ENCODE measurements around the gene IER2. TPM values are rescaled to one million over a fixed set of nuclear protein-coding genes. Genes with fewer than 3 reads are reported as not detected.

Gene IER2
- total RNA-seq, 1 donor from 2014 or later, result 13.7 TPM

DNA sequence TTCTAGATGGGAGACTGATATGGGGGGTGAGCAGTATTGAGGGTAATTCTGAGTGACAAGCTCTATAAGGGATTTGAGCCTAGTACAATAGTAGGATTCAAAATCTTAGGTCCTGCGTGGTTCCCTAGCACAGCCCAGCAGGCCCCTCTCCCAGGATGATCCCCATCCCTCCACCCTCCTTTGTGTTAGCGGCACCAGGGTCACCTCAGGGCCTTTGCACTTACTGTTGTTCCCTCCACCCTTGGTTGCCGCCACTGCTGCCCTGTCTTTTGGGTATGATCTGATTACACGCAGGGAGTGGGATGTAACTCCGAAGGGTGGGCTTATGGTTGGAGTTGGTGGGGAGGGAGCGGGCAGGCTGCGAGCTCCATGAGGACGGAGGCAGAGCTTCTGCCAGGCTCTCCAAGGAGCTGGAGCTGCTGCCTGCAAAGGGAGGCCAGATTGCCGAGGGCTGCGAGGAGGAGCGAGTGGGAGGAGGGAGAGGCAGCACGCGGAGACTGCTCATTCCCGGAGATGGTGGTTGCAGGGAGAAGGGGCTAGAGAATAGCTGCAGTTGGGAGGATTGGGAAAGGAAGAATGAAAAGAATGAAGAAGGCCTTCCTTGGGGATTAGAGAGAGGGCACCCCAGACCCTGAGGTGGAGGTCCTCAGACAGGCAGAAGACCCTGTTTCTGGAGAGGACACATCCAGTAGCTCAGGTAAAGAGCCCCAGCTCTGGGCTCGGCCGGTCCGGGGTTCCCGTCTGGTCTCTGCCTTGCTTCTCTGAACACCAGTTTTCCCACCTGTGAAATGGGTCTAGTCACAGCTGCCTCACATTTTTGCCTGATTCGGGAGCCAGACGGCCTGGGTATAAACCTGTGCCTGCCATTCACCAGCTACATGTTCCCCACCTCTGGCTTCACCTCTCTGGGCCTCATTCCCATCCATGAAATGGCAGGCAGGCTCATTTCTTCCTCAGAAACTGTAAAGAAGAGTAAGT, 26.9 kb upstream of the IER2 start:
- no peak overlapping the region for H2AFZ ChIP-seq (replicated peaks)
- peaks cover 15% of the 10 kb centered on the region for H3K4me1 ChIP-seq
- H3K4me2 ChIP-seq, result no peak overlapping the region
- H3K9me3 ChIP-seq (ENCODE audit: low read depth), result no peaks in the 10 kb centered on the region
- H4K20me1 ChIP-seq (ENCODE audit: low read depth), result peaks cover 99% of the 10 kb centered on the region
- peaks cover 9% of the 10 kb centered on the region for H3K27me3 Mint-ChIP-seq (ENCODE audit: insufficient read depth, low read depth)
- H3K27ac ChIP-seq, result no peak overlapping the region
- H3K9ac ChIP-seq, result no peak overlapping the region
- TF ChIP-seq EZH2 (IDR thresholded peaks at IDR 0.05), result no peak
- TF ChIP-seq EZH2phosphoT487 (IDR thresholded peaks at IDR 0.05), result no peak
- TF ChIP-seq, protein P1, sequence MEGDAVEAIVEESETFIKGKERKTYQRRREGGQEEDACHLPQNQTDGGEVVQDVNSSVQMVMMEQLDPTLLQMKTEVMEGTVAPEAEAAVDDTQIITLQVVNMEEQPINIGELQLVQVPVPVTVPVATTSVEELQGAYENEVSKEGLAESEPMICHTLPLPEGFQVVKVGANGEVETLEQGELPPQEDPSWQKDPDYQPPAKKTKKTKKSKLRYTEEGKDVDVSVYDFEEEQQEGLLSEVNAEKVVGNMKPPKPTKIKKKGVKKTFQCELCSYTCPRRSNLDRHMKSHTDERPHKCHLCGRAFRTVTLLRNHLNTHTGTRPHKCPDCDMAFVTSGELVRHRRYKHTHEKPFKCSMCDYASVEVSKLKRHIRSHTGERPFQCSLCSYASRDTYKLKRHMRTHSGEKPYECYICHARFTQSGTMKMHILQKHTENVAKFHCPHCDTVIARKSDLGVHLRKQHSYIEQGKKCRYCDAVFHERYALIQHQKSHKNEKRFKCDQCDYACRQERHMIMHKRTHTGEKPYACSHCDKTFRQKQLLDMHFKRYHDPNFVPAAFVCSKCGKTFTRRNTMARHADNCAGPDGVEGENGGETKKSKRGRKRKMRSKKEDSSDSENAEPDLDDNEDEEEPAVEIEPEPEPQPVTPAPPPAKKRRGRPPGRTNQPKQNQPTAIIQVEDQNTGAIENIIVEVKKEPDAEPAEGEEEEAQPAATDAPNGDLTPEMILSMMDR (IDR thresholded peaks at IDR 0.05), result no peak
- peak overlapping the region; percentile 1 for H3K4me3 Mint-ChIP-seq
- no peaks in the 10 kb centered on the region for H3K27me3 ChIP-seq
- no peak overlapping the region for H3K27ac Mint-ChIP-seq
- peaks cover 100% of the 10 kb centered on the region for H3K79me2 ChIP-seq (ENCODE audit: low read depth)
- H3F3A ChIP-seq (ENCODE audit: low read depth), result no peaks in the 10 kb centered on the region
- H3K9me3 Mint-ChIP-seq, result no peaks in the 10 kb centered on the region
- DNase-seq (ENCODE audit: low spot score), result no peak
- H3K36me3 ChIP-seq, result no peaks in the 10 kb centered on the region
- H3K36me3 Mint-ChIP-seq, result peaks cover 12% of the 10 kb centered on the region
- no peak overlapping the region for H3K4me3 ChIP-seq
- H3K4me1 Mint-ChIP-seq, result peaks cover 45% of the 10 kb centered on the region

DNA sequence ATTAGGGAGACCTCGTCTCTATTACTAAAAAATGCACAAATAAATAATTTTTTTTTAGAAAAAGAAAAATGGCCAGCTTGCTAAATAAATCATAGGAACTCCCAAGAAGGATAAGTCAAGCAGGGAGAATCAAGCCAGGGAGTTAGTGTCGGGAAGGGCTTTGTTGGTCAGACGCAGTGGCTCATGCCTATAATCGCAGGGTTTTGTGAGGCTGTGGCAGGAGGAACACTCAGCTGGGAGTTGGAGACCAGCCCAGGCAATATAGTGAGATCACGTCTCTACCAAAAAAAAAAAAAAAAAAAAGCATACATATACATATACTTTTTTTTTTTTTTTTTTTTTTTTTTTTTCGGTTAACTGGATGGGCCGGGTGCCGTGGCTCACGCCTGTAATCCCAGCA, 23.2 kb upstream of the IER2 start:
- Mint-ChIP-seq H3K27me3 (ENCODE audit: insufficient read depth, low read depth) (peaks cover 5% of the 10 kb centered on the region), H3K27ac (no peak overlapping the region), H3K36me3 (peaks cover 8% of the 10 kb centered on the region), H3K4me1 (peaks cover 27% of the 10 kb centered on the region), H3K4me3 (no peak overlapping the region), H3K9me3 (no peaks in the 10 kb centered on the region)
- H3K36me3 ChIP-seq, result no peaks in the 10 kb centered on the region
- no peaks in the 10 kb centered on the region for H3F3A ChIP-seq (ENCODE audit: low read depth)
- no peak overlapping the region for H3K4me3 ChIP-seq
- H3K9ac ChIP-seq, result no peak overlapping the region
- no peak overlapping the region for H2AFZ ChIP-seq (replicated peaks)
- H3K27me3 ChIP-seq, result no peaks in the 10 kb centered on the region
- no peak for DNase-seq (ENCODE audit: low spot score)
- TF ChIP-seq, protein P1 (IDR thresholded peaks at IDR 0.05), result no peak
- H3K4me2 ChIP-seq, result no peak overlapping the region
- peaks cover 100% of the 10 kb centered on the region for H3K79me2 ChIP-seq (ENCODE audit: low read depth)
- no peaks in the 10 kb centered on the region for H3K9me3 ChIP-seq (ENCODE audit: low read depth)
- peaks cover 100% of the 10 kb centered on the region for H4K20me1 ChIP-seq (ENCODE audit: low read depth)
- H3K27ac ChIP-seq, result no peak overlapping the region
- no peaks in the 10 kb centered on the region for H3K4me1 ChIP-seq

DNA sequence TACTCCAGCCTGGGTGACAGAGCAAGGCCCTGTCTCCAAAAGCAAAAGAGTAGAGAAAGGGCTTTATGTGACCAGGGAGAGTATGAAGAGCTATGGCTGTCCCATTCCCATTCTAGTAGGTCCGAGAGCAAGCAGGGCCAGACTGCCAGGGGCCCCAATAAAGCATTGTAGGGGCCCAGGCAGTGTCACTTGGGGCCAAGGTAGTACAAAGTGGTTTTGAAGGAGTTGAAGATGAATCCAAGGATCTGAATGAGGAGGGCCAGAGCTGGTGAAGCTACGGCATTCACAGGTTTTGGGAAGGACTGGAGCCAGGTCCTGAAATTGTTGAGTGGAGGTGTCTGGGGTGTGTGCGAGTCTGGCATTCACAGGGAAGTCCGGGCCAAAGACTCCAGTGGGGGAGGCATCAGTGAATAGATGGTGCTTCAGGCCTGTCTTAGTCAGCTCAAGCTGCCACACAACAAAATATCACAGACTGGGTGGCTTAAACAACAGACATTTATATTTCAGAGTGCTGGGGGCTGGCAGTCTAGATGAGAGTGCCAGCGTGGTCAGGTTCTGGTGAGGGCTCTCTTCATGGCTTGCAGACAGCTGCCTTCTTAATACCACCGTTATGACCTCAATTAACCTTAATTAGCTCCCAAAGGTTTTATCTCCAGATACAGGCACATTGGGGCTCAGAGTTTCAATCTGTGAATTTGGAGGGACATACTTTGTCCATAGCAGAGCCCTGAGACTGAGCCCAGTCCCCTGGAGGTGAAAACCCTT, 22.2 kb upstream of the IER2 start:
- no peak overlapping the region for H3K27ac Mint-ChIP-seq
- peaks cover 100% of the 10 kb centered on the region for H3K79me2 ChIP-seq (ENCODE audit: low read depth)
- H4K20me1 ChIP-seq (ENCODE audit: low read depth), result peaks cover 100% of the 10 kb centered on the region

More for the DNA sequence above, 22.2 kb upstream of the IER2 start:
- H3K4me3 Mint-ChIP-seq, result no peak overlapping the region
- no peak overlapping the region for H3K9ac ChIP-seq
- TF ChIP-seq EZH2 (IDR thresholded peaks at IDR 0.05), result no peak
- TF ChIP-seq, protein P1 (IDR thresholded peaks at IDR 0.05), result no peak
- TF ChIP-seq EZH2phosphoT487 (IDR thresholded peaks at IDR 0.05), result no peak
- H3K4me1 Mint-ChIP-seq, result peaks cover 21% of the 10 kb centered on the region
- no peaks in the 10 kb centered on the region for H3K27me3 ChIP-seq
- DNase-seq (ENCODE audit: low spot score), result no peak
- peaks cover 6% of the 10 kb centered on the region for H3K36me3 Mint-ChIP-seq
- H3F3A ChIP-seq (ENCODE audit: low read depth), result no peaks in the 10 kb centered on the region
- no peak overlapping the region for H3K4me2 ChIP-seq
- H3K27me3 Mint-ChIP-seq (ENCODE audit: insufficient read depth, low read depth), result peaks cover 3% of the 10 kb centered on the region
- H3K27ac ChIP-seq, result no peak overlapping the region
- H3K4me3 ChIP-seq, result no peak overlapping the region
- no peaks in the 10 kb centered on the region for H3K9me3 ChIP-seq (ENCODE audit: low read depth)
- no peak overlapping the region for H2AFZ ChIP-seq (replicated peaks)
- no peaks in the 10 kb centered on the region for H3K9me3 Mint-ChIP-seq
- H3K36me3 ChIP-seq, result no peaks in the 10 kb centered on the region
- no peaks in the 10 kb centered on the region for H3K4me1 ChIP-seq
